HL-60 (cell line): Measurements from ENCODE around the gene PRSS3.

ENCODE experiments used
- DNase-seq, 2 experiments: peaks; one replicate each; pipeline ENCODE4 v3.0.0-alpha.2; 2010 to 2020; ENCODE audit warnings: low read depth in 1 of 2, low spot score in 1 of 2
- H3K27ac ChIP-seq: fragments of 250-450 bp; sonication (Bioruptor Pico); replicated peaks from 2 replicates; pipeline ENCODE4 v1.5.1; 2020; ENCODE audit warnings: mild to moderate bottlenecking, moderate library complexity
- H3K27me3 ChIP-seq: fragments of 250-450 bp; sonication (Bioruptor Pico); 2 replicates; pipeline ENCODE4 v1.5.1; 2021; ENCODE audit warnings: mild to moderate bottlenecking, moderate library complexity; ENCODE audit not compliant: insufficient read depth, poor library complexity, severe bottlenecking
- H3K4me3 ChIP-seq: replicated peaks from 2 replicates; pipeline ENCODE4 v1.5.1; 2011; ENCODE audit warnings: mild to moderate bottlenecking, control low read depth, low read length; ENCODE audit not compliant: insufficient read depth
- GABPA ChIP-seq: IDR thresholded peaks from 2 replicates; pipeline ENCODE4 v1.6.1; 2012; ENCODE audit warnings: low read depth
- POLR2AphosphoS5 ChIP-seq: IDR thresholded peaks from 2 replicates; pipeline ENCODE4 v1.6.1; 2012; ENCODE audit warnings: low read depth
- SPI1 ChIP-seq: IDR thresholded peaks from 2 replicates; pipeline ENCODE4 v1.6.1; 2012; ENCODE audit warnings: low read depth, mild to moderate bottlenecking, borderline replicate concordance
- TF ChIP-seq, protein P1 (sequence below): IDR thresholded peaks from one replicate; pipeline ENCODE4 v1.5.1; 2011; ENCODE audit warnings: low read length, control low read depth, inconsistent platforms; ENCODE audit not compliant: insufficient read depth
- TF ChIP-seq, protein P2 (sequence below): IDR thresholded peaks from 2 replicates; pipeline ENCODE4 v1.6.1; 2012; ENCODE audit warnings: low read depth; ENCODE audit not compliant: insufficient replicate concordance

Gene PRSS3

DNA sequence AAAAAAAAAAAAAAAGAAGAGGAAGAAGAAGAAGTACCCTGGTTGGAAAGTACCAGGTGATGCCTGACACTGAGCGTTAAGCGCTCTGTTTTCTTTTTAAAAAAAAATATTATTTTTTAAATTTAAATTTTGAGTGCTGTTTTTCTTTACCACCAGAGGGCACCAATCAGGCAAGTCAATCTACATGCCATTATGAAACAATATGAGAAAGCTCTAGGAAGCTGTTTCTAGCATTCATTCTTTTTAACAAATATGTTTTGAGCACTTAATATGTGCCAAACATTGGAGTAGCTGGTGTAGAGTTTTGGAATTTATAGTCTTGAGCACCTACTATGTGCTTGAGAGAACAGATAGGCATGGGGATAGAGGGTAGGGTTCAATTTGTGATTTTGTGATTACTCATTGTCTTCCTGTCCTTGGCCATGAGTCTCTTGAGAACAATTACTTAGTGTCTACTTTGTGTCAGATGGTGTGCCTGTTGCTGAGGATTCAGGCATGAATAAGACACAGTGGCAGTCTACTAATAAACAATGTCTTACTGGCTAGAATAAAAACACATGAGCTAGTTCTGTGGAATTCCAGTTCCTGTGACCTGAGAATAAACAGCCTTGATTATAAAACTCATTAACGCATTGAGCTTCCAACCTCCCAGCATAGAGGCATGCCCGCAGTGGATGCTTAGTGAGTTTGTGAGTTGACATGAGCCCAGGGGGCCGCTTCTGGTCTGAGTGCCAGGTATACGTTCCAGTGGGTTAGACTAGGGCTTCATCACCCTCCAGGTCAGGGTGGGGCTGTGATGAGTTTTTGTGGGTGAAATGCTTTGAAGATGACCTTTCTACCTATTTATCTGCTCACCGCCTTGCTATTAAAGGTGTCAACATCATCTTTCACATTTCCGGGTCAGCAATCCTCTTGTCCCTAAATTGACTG lies 18.6 kb downstream of the PRSS3 start:
- TF ChIP-seq, protein P1, sequence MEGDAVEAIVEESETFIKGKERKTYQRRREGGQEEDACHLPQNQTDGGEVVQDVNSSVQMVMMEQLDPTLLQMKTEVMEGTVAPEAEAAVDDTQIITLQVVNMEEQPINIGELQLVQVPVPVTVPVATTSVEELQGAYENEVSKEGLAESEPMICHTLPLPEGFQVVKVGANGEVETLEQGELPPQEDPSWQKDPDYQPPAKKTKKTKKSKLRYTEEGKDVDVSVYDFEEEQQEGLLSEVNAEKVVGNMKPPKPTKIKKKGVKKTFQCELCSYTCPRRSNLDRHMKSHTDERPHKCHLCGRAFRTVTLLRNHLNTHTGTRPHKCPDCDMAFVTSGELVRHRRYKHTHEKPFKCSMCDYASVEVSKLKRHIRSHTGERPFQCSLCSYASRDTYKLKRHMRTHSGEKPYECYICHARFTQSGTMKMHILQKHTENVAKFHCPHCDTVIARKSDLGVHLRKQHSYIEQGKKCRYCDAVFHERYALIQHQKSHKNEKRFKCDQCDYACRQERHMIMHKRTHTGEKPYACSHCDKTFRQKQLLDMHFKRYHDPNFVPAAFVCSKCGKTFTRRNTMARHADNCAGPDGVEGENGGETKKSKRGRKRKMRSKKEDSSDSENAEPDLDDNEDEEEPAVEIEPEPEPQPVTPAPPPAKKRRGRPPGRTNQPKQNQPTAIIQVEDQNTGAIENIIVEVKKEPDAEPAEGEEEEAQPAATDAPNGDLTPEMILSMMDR: no peak
- no peak for TF ChIP-seq SPI1
- TF ChIP-seq GABPA: no peak
- TF ChIP-seq, protein P2, sequence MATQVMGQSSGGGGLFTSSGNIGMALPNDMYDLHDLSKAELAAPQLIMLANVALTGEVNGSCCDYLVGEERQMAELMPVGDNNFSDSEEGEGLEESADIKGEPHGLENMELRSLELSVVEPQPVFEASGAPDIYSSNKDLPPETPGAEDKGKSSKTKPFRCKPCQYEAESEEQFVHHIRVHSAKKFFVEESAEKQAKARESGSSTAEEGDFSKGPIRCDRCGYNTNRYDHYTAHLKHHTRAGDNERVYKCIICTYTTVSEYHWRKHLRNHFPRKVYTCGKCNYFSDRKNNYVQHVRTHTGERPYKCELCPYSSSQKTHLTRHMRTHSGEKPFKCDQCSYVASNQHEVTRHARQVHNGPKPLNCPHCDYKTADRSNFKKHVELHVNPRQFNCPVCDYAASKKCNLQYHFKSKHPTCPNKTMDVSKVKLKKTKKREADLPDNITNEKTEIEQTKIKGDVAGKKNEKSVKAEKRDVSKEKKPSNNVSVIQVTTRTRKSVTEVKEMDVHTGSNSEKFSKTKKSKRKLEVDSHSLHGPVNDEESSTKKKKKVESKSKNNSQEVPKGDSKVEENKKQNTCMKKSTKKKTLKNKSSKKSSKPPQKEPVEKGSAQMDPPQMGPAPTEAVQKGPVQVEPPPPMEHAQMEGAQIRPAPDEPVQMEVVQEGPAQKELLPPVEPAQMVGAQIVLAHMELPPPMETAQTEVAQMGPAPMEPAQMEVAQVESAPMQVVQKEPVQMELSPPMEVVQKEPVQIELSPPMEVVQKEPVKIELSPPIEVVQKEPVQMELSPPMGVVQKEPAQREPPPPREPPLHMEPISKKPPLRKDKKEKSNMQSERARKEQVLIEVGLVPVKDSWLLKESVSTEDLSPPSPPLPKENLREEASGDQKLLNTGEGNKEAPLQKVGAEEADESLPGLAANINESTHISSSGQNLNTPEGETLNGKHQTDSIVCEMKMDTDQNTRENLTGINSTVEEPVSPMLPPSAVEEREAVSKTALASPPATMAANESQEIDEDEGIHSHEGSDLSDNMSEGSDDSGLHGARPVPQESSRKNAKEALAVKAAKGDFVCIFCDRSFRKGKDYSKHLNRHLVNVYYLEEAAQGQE: no peak
- no peak for TF ChIP-seq POLR2AphosphoS5
- Histone ChIP-seq H3K27ac (peak overlapping the region; percentile 22), H3K4me3 (no peak overlapping the region), H3K27me3 (no peaks in the 10 kb centered on the region)
- peak in 1 of 2 experiments; percentile 19 for DNase-seq

DNA sequence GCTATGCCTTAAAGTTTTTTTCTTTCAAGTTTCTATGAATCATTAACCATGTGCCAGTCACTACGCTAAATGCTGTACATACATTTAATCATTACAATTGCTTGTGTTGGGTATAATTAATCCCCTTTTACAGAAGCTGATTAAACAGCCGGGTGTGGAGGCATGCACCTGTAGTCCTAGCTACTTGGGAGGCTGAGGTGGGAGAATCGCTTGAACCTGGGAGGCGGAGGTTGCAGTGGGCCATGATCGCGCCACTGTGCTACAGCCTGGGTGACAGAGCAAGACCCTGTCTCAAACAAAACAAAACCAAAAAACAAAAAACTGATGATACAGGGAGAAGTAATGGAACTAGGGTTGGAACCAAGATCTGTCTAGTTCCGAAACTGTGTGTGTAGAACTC lies 20.4 kb downstream of the PRSS3 start:
- Histone ChIP-seq H3K27ac (peak overlapping the region; percentile 99), H3K4me3 (no peak overlapping the region), H3K27me3 (no peaks in the 10 kb centered on the region)
- DNase-seq: no peak
- TF ChIP-seq SPI1 (no peak), GABPA (no peak), POLR2AphosphoS5 (no peak)
- TF ChIP-seq, protein P1: no peak
- TF ChIP-seq, protein P2: no peak

DNA sequence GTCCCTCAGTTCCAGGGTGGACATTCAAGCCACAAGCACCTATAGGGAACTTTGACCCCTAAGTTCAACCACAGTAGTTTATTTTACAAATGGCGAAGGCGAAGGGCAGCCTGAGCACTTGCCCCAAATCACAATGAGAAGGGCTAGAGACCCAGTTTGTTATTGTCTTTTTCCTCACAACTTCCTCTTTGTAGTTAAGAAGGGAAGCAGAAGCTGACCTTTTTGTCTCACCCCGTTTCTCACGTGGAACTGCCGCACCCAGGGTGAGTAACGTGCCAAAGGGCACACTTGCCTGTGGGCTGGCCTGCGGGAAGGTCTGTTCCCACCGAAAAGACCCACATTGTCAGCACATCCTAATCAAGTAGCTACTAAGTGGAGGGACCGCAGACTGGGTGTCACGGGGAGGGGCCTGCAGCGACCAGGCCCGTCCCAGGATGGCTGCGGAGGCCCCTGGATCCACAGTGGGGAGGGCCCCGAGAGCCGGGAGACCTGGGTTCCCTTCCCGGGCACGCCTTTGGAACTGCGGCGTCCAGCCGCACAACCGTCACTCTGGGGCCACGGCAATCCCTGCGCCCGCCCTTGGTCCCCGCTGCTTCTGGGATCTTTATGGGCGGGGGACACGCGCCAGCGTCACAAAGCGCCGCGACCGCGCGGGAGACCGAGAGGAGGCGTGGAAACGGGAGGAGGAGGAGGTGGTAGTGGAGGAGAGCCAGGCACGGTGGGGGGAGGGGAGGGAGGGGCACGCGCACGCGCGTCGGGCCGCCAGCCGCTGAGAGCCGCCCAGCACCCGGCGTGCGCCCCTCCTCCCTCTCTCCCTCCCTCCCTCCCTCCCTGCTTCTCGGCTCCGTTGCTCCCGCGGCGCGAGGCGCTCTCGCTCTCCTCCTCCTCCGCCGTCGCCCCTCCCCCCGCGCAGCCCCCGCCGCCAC lies 21.2 kb downstream of the PRSS3 start, which contains the start of gene UBE2R2:
Gene UBE2R2, plus strand, starts transcription at position 834 of the 926 bp plus-strand sequence. CDS start 598 bp downstream, outside the sequence.
- DNase-seq: peak; percentile 91 to 95
- peak within 1 kb of the TSS; percentile 87 for H3K4me3 ChIP-seq
- H3K27ac ChIP-seq: peak within 1 kb of the TSS; percentile 99
- H3K27me3 ChIP-seq: no peaks in the 10 kb centered on the region
- TF ChIP-seq POLR2AphosphoS5 (peak; percentile 90), SPI1 (peak; percentile 54; the same call in 1 of the 2 replicates)
- TF ChIP-seq, protein P1: no peak
- TF ChIP-seq, protein P2: peak; percentile 66
